Gastroesophageal sphincter (tissue), 3 donors: ENCODE results near the gene MVD.

Experiments
- CTCF ChIP-seq, 4 experiments: fragments of 200-600 bp in 2 of 4; fragments of 450-650 bp in 2 of 4; sonication (generic) in 1 of 4; IDR thresholded peaks; one replicate each; pipeline ENCODE4 v1.5.1; 2017 to 2019; ENCODE audit warnings: antibody characterized with exemption in 4 of 4, mild to moderate bottlenecking in 2 of 4, moderate library complexity in 2 of 4
- EP300 ChIP-seq: sonication (generic); formaldehyde crosslinking; IDR thresholded peaks from one replicate; pipeline ENCODE4 v1.6.1; 2017; ENCODE audit warnings: antibody characterized with exemption, mild to moderate bottlenecking
- POLR2A ChIP-seq, 2 donors: fragments of 450-650 bp; IDR thresholded peaks; one replicate each; pipeline ENCODE4 v1.6.1; 2017; ENCODE audit warnings: antibody characterized with exemption in 2 of 2, mild to moderate bottlenecking in 2 of 2, moderate library complexity in 1 of 2
- POLR2AphosphoS5 ChIP-seq: sonication (generic); formaldehyde crosslinking; IDR thresholded peaks from one replicate; pipeline ENCODE4 v1.6.1; 2017; ENCODE audit warnings: antibody characterized with exemption

- no peak for TF ChIP-seq CTCF (IDR thresholded peaks at IDR 0.05)
- no peak for TF ChIP-seq POLR2A (IDR thresholded peaks at IDR 0.05)
- TF ChIP-seq POLR2AphosphoS5 = no peak
- TF ChIP-seq EP300 = no peak
Observed at GRCh38 chr16:88665148-88665547, 2.3 kb upstream of the MVD start.
